ENCODE data around the gene LVRN. TPM values are rescaled to one million over a fixed set of nuclear protein-coding genes. Genes with fewer than 3 reads are reported as not detected.

Gene LVRN
- total and polyA plus RNA-seq, 4 donors = 0.26 to 11.0 (median 1.2) TPM

- DNase-seq = no peak
- Histone ChIP-seq H3K27ac (ENCODE audit: low read depth in 1 of 2, low read length in 2 of 2) (no peak overlapping the region), H3K9me3 (ENCODE audit: control insufficient read depth, low read length) (no peaks in the 10 kb centered on the region), H3K27me3 (ENCODE audit: control insufficient read depth in 1 of 2, insufficient read depth in 2 of 2, low read length in 1 of 2) (no peaks in the 10 kb centered on the region), H3K36me3 (ENCODE audit: control insufficient read depth in 1 of 2, insufficient read depth in 2 of 2, low read length in 1 of 2) (no peaks in the 10 kb centered on the region), H3K4me1 (ENCODE audit: control insufficient read depth in 1 of 2, insufficient read depth in 2 of 2, low read length in 2 of 2) (no peaks in the 10 kb centered on the region), H3K4me3 (ENCODE audit: low read length in 2 of 2) (no peak overlapping the region)
- ATAC-seq (ENCODE audit: low FRiP score) = no peak
- WGBS, 2 donors = 91 to 97% methylated on average over 1 of the region's 1 CpG
- intact Hi-C loops (cut with DNase I) = no loop called here
Measured at GRCh38 chr5:115936031-115936430, 26.2 kb upstream of the LVRN start.

- H3K36me3 ChIP-seq (ENCODE audit: control insufficient read depth in 1 of 2, insufficient read depth in 2 of 2, low read length in 1 of 2) = no peaks in the 10 kb centered on the region
- no peaks in the 10 kb centered on the region for H3K27me3 ChIP-seq (ENCODE audit: control insufficient read depth in 1 of 2, insufficient read depth in 2 of 2, low read length in 1 of 2)
- H3K4me1 ChIP-seq (ENCODE audit: control insufficient read depth in 1 of 2, insufficient read depth in 2 of 2, low read length in 2 of 2) = no peaks in the 10 kb centered on the region
- no peaks in the 10 kb centered on the region for H3K9me3 ChIP-seq (ENCODE audit: control insufficient read depth, low read length)
- ATAC-seq (ENCODE audit: low FRiP score) (no peak), DNase-seq (no peak)
- H3K4me3 ChIP-seq (ENCODE audit: low read length in 2 of 2) = no peak overlapping the region
- intact Hi-C loops (cut with DNase I) = no loop called here
- no peak overlapping the region for H3K27ac ChIP-seq (ENCODE audit: low read depth in 1 of 2, low read length in 2 of 2)
- WGBS, 2 donors = 79 to 80% methylated on average over 4 of the region's 4 CpGs
Measured at GRCh38 chr5:115939059-115939458, 23.2 kb upstream of the LVRN start.

GRCh38 chr5:115940080-115940810, 22.0 kb upstream of the LVRN start:
- WGBS, 2 donors = 78 to 80% methylated on average over 3 to 4 of the region's 4 CpGs
- H3K36me3 ChIP-seq (ENCODE audit: control insufficient read depth in 1 of 2, insufficient read depth in 2 of 2, low read length in 1 of 2) = no peaks in the 10 kb centered on the region
- H3K27ac ChIP-seq (ENCODE audit: low read depth in 1 of 2, low read length in 2 of 2) = no peak overlapping the region
- DNase-seq (no peak), ATAC-seq (ENCODE audit: low FRiP score) (no peak)
- intact Hi-C loops (cut with DNase I) = no loop called here
- H3K9me3 ChIP-seq (ENCODE audit: control insufficient read depth, low read length) = no peaks in the 10 kb centered on the region
- H3K4me1 ChIP-seq (ENCODE audit: control insufficient read depth in 1 of 2, insufficient read depth in 2 of 2, low read length in 2 of 2) = no peaks in the 10 kb centered on the region
- no peak overlapping the region for H3K4me3 ChIP-seq (ENCODE audit: low read length in 2 of 2)
- no peaks in the 10 kb centered on the region for H3K27me3 ChIP-seq (ENCODE audit: control insufficient read depth in 1 of 2, insufficient read depth in 2 of 2, low read length in 1 of 2)

DNA sequence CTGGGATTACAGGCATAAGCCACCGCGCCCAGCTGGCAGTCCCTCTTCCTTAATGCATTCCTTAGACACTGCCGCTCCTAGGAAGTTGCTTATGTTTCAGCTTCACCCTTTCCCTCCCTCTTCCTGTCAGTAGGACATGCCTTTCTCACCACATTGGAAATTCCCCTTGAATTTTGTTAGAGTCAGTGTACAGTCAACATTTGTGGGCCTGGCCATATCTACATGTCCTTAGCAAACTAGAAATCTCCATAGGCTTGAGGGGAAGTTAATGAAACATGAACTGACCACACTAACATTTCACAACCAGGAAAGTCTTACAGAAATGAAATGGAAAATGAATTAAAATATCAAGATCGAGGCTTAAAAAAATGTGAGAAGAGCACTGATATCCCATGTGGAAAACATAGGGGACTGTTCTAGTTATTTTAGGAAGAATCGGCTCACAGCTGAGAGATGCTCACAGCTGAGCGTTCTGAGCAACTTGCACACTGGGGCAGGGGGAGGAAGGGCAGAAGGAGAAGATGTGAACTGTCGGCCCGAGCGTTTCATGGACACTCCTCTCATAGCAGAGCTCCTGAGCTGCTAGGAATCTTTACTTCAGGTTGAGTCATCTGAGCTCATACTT, 21.1 kb upstream of the LVRN start:
- WGBS, 2 donors = 82 to 85% methylated on average over 9 of the region's 9 CpGs

GRCh38 chr5:115944501-115944900, 17.8 kb upstream of the LVRN start:
- Histone ChIP-seq H3K4me1 (ENCODE audit: control insufficient read depth in 1 of 2, insufficient read depth in 2 of 2, low read length in 2 of 2) (no peaks in the 10 kb centered on the region), H3K9me3 (ENCODE audit: control insufficient read depth, low read length) (no peaks in the 10 kb centered on the region), H3K4me3 (ENCODE audit: low read length in 2 of 2) (no peak overlapping the region), H3K27me3 (ENCODE audit: control insufficient read depth in 1 of 2, insufficient read depth in 2 of 2, low read length in 1 of 2) (no peaks in the 10 kb centered on the region), H3K27ac (ENCODE audit: low read depth in 1 of 2, low read length in 2 of 2) (no peak overlapping the region), H3K36me3 (ENCODE audit: control insufficient read depth in 1 of 2, insufficient read depth in 2 of 2, low read length in 1 of 2) (no peaks in the 10 kb centered on the region)
- WGBS, 2 donors = 91% methylated on average over 3 of the region's 3 CpGs
- no peak for ATAC-seq (ENCODE audit: low FRiP score)
- DNase-seq = no peak
- intact Hi-C loops (cut with DNase I) = no loop called here

More for the DNA sequence above, 21.1 kb upstream of the LVRN start:
- no peaks in the 10 kb centered on the region for H3K27me3 ChIP-seq (ENCODE audit: control insufficient read depth in 1 of 2, insufficient read depth in 2 of 2, low read length in 1 of 2)
- no peaks in the 10 kb centered on the region for H3K4me1 ChIP-seq (ENCODE audit: control insufficient read depth in 1 of 2, insufficient read depth in 2 of 2, low read length in 2 of 2)
- H3K27ac ChIP-seq (ENCODE audit: low read depth in 1 of 2, low read length in 2 of 2) = no peak overlapping the region
- DNase-seq (no peak), ATAC-seq (ENCODE audit: low FRiP score) (no peak)
- H3K36me3 ChIP-seq (ENCODE audit: control insufficient read depth in 1 of 2, insufficient read depth in 2 of 2, low read length in 1 of 2) = no peaks in the 10 kb centered on the region
- no peaks in the 10 kb centered on the region for H3K9me3 ChIP-seq (ENCODE audit: control insufficient read depth, low read length)
- H3K4me3 ChIP-seq (ENCODE audit: low read length in 2 of 2) = no peak overlapping the region
- intact Hi-C loops (cut with DNase I) = no loop called here

DNA sequence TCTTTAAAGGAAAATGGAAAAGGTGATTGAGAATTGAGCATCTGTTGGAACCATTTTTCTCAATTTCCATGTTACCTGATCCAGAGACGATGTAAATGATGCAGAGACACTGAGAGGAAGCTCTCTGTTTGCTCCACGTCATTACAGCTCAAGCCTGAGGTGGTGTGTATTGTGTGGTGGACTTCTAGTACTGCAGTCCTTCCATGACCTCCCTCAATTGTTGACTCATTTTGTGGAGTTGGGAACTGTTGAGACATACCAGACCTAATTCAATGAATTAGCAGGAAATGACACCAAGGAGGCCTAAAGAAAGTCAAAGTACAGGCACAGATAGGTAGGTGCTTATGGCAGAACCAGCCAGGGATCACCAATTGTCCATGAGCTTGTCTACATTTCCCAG, 15.6 kb upstream of the LVRN start:
- Histone ChIP-seq H3K4me1 (ENCODE audit: control insufficient read depth in 1 of 2, insufficient read depth in 2 of 2, low read length in 2 of 2) (no peaks in the 10 kb centered on the region), H3K36me3 (ENCODE audit: control insufficient read depth in 1 of 2, insufficient read depth in 2 of 2, low read length in 1 of 2) (no peaks in the 10 kb centered on the region), H3K4me3 (ENCODE audit: low read length in 2 of 2) (no peak overlapping the region), H3K27ac (ENCODE audit: low read depth in 1 of 2, low read length in 2 of 2) (no peak overlapping the region), H3K27me3 (ENCODE audit: control insufficient read depth in 1 of 2, insufficient read depth in 2 of 2, low read length in 1 of 2) (no peaks in the 10 kb centered on the region), H3K9me3 (ENCODE audit: control insufficient read depth, low read length) (no peaks in the 10 kb centered on the region)
- no peak for DNase-seq
- no peak for ATAC-seq (ENCODE audit: low FRiP score)
- intact Hi-C loops (cut with DNase I) = no loop called here
- 94 to 98% methylated on average over 2 of the region's 2 CpGs for WGBS, 2 donors

DNA sequence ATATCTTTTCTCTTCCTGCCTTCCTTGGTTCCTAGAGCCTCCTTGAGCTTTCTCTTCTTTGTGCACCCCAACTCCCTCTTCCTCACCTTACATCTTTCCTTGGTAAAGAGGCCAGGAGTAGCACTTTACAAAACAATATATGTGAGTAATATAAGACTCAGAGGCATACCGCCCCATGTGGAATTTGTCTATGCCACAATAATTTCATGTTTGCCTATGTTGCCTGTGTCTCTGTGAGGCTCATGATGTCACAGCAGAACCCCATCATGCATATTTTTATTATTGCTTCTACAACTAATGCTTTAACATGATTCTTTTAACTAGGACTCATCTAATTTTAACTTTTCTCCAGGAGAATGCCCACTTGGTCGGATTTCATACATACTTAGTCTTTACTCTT, 15.0 kb upstream of the LVRN start:
- DNase-seq = no peak
- Histone ChIP-seq H3K4me1 (ENCODE audit: control insufficient read depth in 1 of 2, insufficient read depth in 2 of 2, low read length in 2 of 2) (no peaks in the 10 kb centered on the region), H3K27ac (ENCODE audit: low read depth in 1 of 2, low read length in 2 of 2) (no peak overlapping the region), H3K27me3 (ENCODE audit: control insufficient read depth in 1 of 2, insufficient read depth in 2 of 2, low read length in 1 of 2) (no peaks in the 10 kb centered on the region), H3K9me3 (ENCODE audit: control insufficient read depth, low read length) (no peaks in the 10 kb centered on the region), H3K36me3 (ENCODE audit: control insufficient read depth in 1 of 2, insufficient read depth in 2 of 2, low read length in 1 of 2) (no peaks in the 10 kb centered on the region), H3K4me3 (ENCODE audit: low read length in 2 of 2) (no peak overlapping the region)
- no peak for ATAC-seq (ENCODE audit: low FRiP score)
- intact Hi-C loops (cut with DNase I) = no loop called here
- 93 to 96% methylated on average over 2 of the region's 2 CpGs for WGBS, 2 donors

GRCh38 chr5:115948091-115948534, 14.2 kb upstream of the LVRN start:
- intact Hi-C loops (cut with DNase I) = no loop called here
- H3K27ac ChIP-seq (ENCODE audit: low read depth in 1 of 2, low read length in 2 of 2) = no peak overlapping the region
- no peak overlapping the region for H3K4me3 ChIP-seq (ENCODE audit: low read length in 2 of 2)
- H3K27me3 ChIP-seq (ENCODE audit: control insufficient read depth in 1 of 2, insufficient read depth in 2 of 2, low read length in 1 of 2) = no peaks in the 10 kb centered on the region
- ATAC-seq (ENCODE audit: low FRiP score) (no peak), DNase-seq (no peak)
- H3K36me3 ChIP-seq (ENCODE audit: control insufficient read depth in 1 of 2, insufficient read depth in 2 of 2, low read length in 1 of 2) = no peaks in the 10 kb centered on the region
- H3K9me3 ChIP-seq (ENCODE audit: control insufficient read depth, low read length) = no peaks in the 10 kb centered on the region
- no peaks in the 10 kb centered on the region for H3K4me1 ChIP-seq (ENCODE audit: control insufficient read depth in 1 of 2, insufficient read depth in 2 of 2, low read length in 2 of 2)
- WGBS, 2 donors = 76 to 78% methylated on average over 3 of the region's 3 CpGs

DNA sequence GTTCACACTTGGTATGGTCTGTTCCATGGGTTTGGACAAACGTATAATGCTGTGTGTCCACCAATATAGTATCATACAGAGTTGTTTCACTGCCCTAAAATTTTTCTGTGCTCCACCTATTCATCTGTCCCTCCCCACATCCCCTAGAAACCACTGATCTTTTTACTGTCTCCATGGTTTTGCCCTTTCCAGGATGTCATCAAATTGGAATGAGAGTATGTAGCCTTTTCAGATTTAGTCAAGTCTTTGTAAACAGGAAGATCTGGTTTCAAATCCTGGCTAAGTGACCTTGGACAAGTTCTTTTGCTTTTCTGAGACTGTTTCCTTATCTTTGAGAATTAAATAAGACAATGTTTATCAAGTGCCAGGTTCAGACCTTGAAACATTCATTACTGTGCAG, 13.2 kb upstream of the LVRN start:
- H3K4me1 ChIP-seq (ENCODE audit: control insufficient read depth in 1 of 2, insufficient read depth in 2 of 2, low read length in 2 of 2) = no peaks in the 10 kb centered on the region
- no peaks in the 10 kb centered on the region for H3K27me3 ChIP-seq (ENCODE audit: control insufficient read depth in 1 of 2, insufficient read depth in 2 of 2, low read length in 1 of 2)
- no peaks in the 10 kb centered on the region for H3K9me3 ChIP-seq (ENCODE audit: control insufficient read depth, low read length)
- H3K27ac ChIP-seq (ENCODE audit: low read depth in 1 of 2, low read length in 2 of 2) = no peak overlapping the region
- WGBS, 2 donors = 83 to 87% methylated on average over 1 of the region's 1 CpG
- H3K36me3 ChIP-seq (ENCODE audit: control insufficient read depth in 1 of 2, insufficient read depth in 2 of 2, low read length in 1 of 2) = no peaks in the 10 kb centered on the region
- DNase-seq (no peak), ATAC-seq (ENCODE audit: low FRiP score) (no peak)
- H3K4me3 ChIP-seq (ENCODE audit: low read length in 2 of 2) = no peak overlapping the region
- intact Hi-C loops (cut with DNase I) = no loop called here
